Right renal cortex interstitium (tissue), 3 donors: Measurements from ENCODE around the gene CDH8. TPM values are rescaled to one million over a fixed set of nuclear protein-coding genes. Genes with fewer than 3 reads are reported as not detected.
"Not testable (repeated sequence)": the region's sequence is repeated elsewhere in the genome, so short reads cannot be mapped to it uniquely, and the experiment has no call there.

Experiments
- DNase-seq, 3 donors: peaks; one replicate each; pipeline ENCODE4 v3.0.0-alpha.2; 2013; ENCODE audit warnings: low read depth in 3 of 3, low spot score in 2 of 3
- polyA plus RNA-seq, 3 donors: library from polyadenylated mRNA; unstranded; fragments of 120-200 nt; gene quantifications; one replicate each; pipeline ENCODE4 v1.2.1, GENCODE V29; 2013; ENCODE audit not compliant: insufficient read length in 3 of 3

CDH8 gene
- polyA plus RNA-seq, 3 donors: 4.4 to 5.5 (median 5.2) TPM

DNA sequence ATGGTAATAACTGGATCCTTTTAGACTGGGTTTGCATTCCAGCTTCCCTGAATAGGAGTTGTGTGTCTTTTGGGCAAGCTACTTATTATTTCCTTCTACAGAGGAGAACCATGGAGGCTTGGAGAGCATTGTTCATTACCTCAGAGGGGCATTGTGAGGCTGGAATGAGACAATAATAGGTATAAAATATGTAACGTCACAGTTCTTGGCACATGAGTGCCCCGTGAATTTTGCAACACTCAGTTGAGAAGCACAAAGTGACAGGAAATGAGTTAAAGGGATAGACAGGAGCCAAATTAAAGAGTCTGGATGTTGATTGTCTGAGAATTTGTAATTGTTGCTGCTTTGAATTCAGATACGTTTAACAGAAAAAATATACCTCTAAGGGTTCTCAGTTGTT lies 92.2 kb downstream of the CDH8 start:
- DNase-seq: no peak

DNA sequence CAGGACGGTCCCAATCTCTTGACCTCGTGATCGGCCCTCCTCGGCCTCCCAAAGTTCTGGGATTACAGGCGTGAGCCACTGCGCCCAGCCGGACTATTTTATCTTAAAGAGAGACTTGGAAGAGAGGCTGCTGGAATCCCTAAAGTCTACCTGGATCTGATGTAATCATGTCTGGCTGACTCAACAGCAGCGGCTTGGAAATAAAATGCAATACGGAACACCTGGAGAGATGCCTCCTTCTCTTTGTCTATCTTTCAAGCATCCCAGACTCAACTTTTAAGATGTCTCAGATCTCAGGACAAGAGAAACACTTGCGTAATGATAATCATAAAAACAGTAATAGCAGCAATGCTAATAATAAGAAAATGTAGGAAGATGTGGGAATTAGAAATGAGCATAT lies 95.6 kb downstream of the CDH8 start:
- no peak for DNase-seq

DNA sequence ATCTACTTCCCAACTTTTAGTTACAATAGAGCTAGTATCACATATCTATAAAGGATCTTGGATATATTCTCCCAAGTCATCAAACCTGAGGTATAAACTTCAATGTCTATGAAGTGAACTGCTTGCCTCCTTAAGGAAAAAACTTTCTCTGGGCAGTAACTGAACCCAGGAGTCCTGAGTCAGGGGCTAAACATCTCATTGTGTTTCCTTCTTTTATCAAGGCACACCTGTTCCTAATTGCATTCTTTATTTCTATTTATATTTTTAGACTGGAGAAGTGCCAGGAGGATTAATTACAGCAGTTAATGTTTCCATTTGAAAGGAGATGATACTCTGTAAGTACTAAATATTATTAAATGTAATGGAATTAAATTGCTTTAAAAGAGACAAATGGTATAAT lies 98.6 kb downstream of the CDH8 start:
- no peak for DNase-seq

DNA sequence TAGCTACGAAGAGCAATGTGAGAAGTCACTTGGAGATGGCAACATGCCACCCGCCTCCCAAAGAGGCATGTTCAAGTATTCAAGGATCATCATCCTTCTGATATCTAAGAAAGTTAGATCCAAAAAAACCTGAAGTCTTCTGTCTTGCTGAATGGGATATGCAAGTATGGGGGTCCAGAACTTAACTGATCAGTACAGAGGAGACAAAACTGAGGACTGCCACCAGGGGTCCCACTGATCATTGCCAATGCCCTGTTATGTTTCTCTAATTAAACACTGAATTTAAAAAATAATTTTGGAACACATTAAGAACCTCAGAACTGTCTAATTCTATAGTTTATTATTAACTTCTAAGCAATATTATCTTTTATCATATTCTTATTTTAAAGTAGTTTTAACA lies 99.7 kb downstream of the CDH8 start:
- no peak for DNase-seq

DNA sequence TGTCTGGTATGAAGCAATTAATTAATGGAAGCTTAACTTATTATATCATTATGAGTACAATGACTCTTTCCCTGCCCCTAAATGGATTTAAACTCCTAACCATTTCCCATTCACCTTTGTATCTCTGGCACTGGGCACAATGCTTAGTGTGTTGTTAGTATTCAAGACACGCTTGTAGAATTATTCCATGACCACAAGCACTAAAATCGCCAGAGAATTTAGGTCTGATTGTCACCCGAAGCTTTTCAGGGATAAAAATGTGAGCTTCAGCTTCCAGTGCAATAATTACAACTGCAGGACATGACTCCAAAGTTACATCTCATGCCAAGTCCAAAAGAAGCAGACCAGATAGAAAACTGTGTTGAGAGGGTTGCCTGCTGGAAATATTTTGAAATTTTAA lies 101.6 kb downstream of the CDH8 start:
- DNase-seq: no peak

DNA sequence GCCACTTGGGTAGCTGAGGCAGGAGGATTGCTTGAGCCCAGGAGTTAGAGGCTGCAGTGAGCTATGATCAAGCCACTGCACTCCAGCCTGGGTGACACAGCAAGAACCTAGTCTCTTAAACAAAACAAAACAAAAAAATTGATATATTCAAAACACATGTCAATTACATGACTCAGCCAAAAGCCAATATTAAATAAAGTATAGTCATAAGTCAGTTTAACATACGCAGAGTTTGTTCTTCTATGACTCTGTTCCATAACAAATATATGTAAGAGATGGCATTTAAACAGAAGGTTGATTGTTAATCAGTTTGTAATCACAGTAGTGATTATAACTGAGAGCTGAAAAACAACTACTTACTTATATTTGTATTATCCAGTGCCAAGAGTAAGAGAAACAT lies 106.5 kb downstream of the CDH8 start:
- DNase-seq: no peak

DNA sequence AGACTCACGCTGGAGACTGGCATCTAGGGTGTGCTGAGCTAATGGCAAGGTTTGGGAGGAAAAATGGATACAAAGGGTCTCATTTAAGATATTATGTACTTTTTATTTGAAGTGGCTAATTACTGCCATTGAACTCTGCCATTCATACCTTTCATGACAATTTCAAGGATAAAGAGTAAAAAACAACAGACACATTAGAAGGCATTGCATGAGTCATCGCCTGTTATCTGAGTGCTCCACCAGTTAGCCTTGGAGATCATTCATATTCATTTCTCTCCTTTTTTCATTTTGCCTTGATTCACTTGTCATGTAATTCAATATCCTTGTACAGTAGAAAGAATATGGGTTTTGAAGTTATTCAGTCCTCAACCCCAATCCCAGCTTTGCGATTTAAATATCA lies 109.5 kb downstream of the CDH8 start:
- DNase-seq: no peak

DNA sequence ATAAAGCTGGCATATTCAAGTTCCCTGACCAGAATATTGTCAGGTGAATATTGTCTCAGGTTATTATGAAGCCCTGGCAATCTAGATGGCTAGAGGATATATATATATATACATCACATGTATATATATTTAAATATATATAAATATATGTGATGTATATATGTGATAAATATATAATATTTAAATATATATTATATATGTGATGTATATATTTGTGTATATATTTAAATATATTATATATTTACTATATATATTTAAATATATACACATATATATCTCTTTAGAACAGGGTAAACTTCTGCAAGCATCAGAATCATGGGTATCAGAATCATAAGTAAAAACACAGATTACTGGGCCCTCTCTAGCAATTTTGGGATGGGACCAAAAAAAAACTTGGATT lies 112.6 kb downstream of the CDH8 start:
- DNase-seq: no peak

DNA sequence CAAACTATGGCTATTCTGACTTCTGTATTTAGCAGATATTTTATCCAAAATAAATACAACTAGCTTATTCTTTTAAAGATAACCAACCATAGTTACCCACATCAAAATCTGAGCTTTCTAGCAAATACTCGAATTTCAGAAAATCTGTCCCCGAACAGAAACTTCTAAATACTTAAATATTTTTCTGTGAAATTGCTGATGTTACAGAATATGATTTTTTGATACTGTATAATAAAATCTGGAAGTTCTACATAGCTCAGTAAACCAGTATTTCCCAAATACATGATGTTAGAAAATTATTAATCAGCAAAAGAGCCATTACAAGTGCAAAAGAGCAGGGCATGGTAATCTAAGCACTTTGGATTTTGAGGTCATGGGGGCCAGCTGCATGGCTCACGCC lies 114.9 kb downstream of the CDH8 start:
- no peak for DNase-seq

DNA sequence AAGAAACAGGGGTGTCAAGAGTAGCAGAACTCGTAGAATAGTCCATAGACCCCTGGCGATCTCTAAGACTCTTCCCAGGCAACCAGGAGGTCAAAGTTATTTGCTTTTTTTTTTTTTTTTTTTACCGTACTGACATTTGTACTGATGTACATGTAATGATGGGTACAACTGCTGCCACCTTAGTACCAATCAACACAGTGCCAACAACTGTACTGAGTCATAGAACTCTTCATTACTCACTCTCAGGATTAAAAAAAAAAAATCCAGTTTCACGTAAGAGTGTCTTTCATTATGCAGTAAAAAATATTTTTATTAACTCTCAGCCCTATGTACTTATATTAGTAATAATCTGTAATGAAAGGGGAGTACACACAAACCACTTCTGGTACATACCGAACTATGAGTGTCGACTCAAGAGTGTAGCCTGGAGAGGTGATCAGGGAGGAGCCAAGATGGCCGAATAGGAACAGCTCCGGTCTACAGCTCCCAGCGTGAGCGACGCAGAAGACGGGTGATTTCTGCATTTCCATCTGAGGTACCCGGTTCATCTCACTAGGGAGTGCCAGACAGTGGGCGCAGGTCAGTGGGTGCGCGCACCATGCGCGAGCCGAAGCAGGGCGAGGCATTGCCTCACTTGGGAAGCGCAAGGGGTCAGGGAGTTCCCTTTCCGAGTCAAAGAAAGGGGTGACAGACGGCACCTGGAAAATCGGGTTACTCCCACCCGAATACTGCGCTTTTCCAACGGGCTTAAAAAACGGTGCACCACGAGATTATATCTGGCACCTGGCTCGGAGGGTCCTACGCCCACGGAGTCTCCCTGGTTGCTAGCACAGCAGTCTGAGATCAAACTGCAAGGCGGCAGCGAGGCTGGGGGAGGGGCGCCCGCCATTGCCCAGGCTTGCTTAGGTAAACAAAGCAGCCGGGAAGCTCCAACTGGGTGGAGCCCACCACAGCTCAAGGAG lies 118.1 kb downstream of the CDH8 start:
- DNase-seq: not testable (repeated sequence)

DNA sequence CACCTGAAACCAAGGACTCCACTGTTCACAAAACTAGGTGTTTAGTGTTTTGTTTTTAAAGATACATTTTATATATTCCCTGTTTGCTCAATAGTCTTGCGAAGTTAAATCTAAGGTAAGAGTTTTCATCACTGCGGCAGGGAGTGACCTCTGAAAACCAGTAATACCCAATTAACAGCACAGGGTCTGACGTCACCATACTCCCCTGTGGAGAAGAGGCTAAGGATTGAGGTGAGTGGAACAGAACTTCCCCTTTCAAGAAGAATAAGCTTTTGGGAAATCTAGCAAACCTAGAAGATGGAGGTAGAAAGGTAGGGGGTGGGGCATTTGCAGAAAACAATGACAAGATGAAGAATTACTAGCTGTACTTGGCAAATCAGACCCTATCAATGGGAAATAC lies 120.7 kb downstream of the CDH8 start:
- DNase-seq: no peak

DNA sequence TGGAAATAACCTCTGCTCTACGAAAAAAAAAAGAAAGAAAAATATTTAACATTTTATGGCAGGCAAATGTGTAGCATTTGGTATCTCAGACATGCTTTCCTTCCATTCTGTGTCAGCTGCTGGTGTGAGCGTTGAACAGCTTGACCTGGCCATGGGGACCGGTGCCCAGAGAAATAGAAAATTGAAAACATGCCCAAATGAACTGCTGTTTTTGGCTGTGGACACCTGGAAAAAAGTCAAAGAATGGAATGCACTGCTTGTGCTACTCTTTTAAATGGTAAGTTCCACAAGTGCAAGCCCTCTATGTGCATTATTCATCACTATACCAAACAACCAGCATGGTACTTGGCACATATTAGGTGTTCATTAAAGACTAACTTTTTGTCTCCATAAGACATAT lies 127.2 kb downstream of the CDH8 start:
- no peak for DNase-seq

DNA sequence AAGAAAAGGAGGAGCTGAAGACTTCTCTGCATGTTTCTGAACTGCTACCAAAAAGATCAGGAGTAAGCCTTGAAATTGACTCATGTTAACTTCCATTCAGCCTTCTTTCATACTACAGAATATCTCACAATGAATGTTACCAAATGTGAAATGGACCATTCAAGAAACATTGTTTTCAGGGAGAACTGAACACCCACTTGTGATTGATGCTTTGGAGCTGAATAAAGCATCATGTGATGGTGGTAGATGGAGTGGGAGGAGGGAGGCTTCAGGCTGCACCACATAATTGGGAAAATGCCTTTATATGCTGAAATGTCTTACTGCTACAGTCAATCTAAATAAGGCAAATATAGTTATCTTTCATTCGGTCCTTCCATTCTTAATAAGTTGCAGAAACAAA lies 127.8 kb downstream of the CDH8 start:
- no peak for DNase-seq

DNA sequence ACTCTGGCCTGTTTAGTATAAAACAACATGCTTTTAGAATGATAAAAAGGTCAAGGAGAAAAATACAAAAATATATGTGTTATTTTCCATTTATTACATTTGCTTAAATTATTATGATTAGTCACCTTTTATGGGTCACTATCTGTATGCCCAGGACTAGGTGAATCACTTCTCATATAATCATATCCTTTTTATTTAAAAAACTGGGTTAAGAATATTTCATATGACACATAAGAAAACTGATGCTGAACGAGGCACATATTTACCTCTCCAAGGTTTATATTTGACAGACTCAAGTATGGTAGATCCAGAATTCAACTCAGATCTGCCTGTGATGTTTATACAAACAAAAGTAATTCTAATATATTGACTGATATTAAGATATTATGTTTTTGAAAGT lies 134.5 kb downstream of the CDH8 start:
- no peak for DNase-seq

DNA sequence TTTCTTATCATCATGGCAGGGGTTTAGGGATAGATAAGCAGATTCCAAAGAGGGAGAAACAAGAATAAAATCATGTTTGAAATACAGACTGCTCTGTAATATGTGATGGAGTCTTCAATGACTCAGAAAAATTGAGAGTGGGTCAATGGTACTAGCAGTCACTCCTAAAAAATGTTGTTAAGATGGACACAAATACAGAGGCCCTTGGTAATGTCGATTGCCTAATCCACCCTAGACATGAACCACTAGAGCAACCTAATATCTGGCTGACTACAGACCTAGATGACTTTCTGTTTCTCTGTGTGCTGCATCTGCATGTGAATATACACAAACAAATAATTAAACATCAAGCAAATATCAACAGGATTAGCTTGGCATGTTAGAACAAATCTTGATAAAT lies 135.8 kb downstream of the CDH8 start:
- no peak for DNase-seq

DNA sequence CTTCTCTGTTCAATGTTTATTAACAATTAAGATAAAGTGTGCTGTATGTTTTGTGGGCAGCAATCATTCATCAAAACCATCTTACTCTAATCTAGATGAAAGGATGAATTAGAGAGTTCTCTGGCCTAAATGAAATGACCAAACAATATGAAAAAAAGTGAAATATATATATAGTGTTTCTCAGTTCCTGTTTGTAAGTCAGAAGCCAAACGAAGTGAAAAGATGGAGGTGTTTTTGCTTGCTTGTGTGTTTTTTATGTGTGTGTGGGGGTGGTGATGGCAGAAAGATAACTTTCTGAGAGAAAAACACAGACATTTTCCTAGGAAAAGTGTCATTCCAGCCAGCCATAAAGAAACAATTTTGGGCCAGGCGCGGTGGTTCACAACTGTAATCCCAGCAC lies 138.6 kb downstream of the CDH8 start:
- DNase-seq: no peak

DNA sequence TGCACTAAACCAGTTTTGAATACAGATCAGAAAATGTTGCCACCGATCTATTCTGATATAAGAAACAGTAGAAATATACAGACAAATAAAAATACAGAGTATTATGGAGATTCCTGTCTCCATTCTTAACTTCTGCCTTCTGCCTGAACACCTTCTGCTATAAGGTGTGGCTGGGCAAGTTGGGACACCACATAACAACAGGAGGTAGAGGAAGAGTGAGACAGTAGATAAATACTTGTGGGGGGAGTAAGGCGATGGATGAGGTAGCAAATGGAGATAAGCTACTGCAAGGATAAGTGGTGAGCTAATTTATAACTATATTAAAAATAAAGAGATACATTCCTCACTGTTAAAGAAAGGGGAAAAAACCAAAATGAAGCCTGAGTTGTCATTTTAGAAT lies 143.7 kb downstream of the CDH8 start:
- no peak for DNase-seq

DNA sequence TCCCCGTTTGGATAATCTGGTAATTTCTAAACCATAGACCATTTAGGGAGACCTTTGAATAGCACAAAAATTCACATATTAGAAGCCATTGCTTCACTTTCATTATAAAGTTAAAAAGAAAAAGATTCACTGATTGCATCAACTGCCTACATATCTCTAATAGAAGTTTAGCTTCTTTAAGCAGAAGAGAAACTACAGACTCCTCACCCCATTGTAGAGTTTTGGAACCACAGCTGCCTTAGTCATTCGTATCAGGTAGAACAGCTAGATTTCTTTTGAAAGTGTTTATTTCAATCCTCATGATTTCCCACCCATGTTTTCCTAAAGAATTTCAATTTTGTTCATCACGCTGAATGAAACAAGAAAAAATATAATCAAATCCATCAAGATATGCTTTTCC lies 144.8 kb downstream of the CDH8 start:
- no peak for DNase-seq

DNA sequence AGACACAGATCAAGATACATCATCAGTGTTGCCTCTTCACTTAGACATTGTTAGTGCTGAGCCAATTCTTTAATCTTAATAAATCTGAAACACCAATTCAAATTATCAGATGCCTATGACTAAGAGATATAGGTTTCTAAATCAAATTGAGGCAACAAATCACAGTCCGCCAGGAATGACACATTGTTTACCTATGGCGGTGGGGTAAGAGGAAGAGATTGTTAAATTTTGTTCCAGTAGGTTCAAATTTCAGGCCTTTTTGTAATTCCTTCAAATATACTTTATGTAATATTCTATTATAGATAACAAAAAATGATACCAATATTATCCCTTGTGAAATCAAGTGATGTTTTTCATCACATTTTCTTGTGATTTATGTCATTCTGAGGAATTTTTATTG lies 145.9 kb downstream of the CDH8 start:
- DNase-seq: no peak

DNA sequence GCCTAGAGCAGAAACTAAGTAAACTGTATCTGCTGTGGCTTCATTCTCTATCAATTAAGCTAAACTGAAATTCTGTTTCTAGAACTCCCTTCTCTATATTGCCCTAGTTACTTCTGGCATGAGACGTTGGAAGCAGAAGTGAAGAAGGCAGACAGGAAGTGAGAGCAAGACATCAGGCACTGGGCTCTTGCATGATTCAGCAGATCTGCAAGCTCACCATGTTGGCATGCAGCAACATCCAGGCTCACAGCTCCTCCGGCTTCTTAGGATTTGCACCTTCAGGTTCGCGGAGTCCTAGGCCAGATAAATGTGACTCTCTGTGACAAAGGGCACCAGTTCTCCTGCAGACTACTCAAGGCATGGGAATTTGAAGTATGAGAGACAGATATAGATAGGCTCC lies 148.3 kb downstream of the CDH8 start:
- no peak for DNase-seq

DNA sequence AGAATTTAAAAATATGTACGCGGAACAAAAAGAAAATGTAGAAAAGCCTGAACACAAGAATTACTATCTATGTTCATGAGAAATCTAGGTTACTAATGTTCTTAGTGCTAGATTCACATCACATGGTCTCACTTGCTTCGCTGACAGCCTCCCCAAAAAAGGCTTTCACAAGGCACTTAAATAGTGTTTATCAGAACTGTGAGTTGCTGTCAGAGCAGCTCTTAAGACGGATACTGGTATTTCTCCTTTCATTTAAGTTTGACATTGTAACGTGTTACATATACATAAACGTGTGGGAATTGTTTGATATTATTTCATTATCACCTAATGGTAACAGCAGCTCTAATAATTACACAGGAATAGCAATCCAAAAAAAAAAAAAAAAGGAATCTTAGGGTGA lies 150.9 kb downstream of the CDH8 start:
- no peak for DNase-seq

DNA sequence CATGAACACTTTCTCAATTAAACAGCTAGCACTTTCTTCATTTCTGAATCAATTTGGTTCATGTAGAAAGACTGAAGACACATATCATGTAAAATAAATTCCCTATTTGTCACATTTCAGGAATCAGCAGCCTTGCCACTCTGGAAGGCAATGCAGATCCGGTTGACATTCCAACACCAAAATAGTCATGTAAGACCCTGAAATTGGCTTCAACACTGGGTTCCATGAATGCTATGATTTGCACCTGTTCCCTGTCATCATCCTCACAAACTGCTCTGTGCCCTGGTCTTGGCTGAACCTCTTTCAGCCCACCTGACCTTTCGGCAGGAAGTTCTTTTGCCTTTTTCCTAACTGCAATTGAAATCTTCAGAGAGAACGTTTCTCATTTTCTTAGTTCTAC lies 156.9 kb downstream of the CDH8 start:
- no peak for DNase-seq

DNA sequence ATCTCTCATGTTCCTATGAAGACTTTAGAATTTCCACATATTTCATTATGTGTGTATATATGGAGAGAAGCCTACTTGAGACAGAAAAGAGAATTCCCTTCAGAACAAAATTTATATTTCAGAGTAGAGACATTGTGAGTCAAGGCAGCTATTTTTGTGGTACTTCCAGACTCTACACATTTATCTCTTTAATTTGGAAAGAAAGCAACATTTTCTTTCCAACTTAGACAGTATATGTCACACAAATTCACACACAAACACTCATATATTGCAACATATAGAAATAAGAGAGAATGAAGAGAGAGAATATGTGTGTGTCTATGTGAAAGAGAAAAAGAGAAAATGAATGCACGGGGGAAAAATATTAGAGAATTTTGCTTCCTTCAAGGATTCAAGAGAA lies 158.8 kb downstream of the CDH8 start:
- no peak for DNase-seq
